Right lobe of liver (tissue), 4 donors: Measurements from ENCODE around the gene BRD2.

Experiments
- CTCF ChIP-seq, 4 donors: fragments of 200-600 bp in 3 of 4; fragments of 450-650 bp in 1 of 4; IDR thresholded peaks; one replicate each; pipeline versions ENCODE4 v1.5.1 to v1.8.0; 2016 to 2022; ENCODE audit warnings: antibody characterized with exemption in 4 of 4, mild to moderate bottlenecking in 2 of 4
- POLR2A ChIP-seq: fragments of 450-650 bp; IDR thresholded peaks from one replicate; pipeline ENCODE4 v1.6.1; 2017; ENCODE audit warnings: antibody characterized with exemption, mild to moderate bottlenecking
- donor health status: DM: no; HTN: no; CAD: no.
- donor health status: DM: no; HTN: no; CAD: no.
- donor health status: DM: no; HTN: yes; CAD: no.

GRCh38 chr6:32947552-32948465 is 20.6 kb upstream of the BRD2 start:
- peak; percentile 49 to 60 (median 58) for TF ChIP-seq CTCF (IDR thresholded peaks at IDR 0.05)
- no peak for TF ChIP-seq POLR2A
